Hepatocyte (in vitro differentiated cells): Measurements from ENCODE around the gene HCRT.
A peak's percentile ranks its signal among the peaks of the same experiment; 100 is the strongest.

Source experiments
- EZH2 ChIP-seq: fragments of 200-600 bp; sonication (generic); IDR thresholded peaks from 2 replicates; pipeline ENCODE4 v1.6.1; 2016; ENCODE audit warnings: antibody characterized with exemption, mild to moderate bottlenecking, borderline replicate concordance
- EZH2phosphoT487 ChIP-seq: fragments of 200-600 bp; sonication (generic); IDR thresholded peaks from one replicate; pipeline ENCODE4 v1.6.1; 2018; ENCODE audit warnings: antibody characterized with exemption, mild to moderate bottlenecking, low read depth, moderate library complexity; ENCODE audit not compliant: unreplicated experiment, severe bottlenecking
- TF ChIP-seq, protein P1 (sequence below): fragments of 200-600 bp; sonication (generic); IDR thresholded peaks from 2 replicates; pipeline ENCODE4 v1.5.1; 2016; ENCODE audit warnings: antibody characterized with exemption, mild to moderate bottlenecking; ENCODE audit not compliant: poor library complexity

- TF ChIP-seq, protein P1, sequence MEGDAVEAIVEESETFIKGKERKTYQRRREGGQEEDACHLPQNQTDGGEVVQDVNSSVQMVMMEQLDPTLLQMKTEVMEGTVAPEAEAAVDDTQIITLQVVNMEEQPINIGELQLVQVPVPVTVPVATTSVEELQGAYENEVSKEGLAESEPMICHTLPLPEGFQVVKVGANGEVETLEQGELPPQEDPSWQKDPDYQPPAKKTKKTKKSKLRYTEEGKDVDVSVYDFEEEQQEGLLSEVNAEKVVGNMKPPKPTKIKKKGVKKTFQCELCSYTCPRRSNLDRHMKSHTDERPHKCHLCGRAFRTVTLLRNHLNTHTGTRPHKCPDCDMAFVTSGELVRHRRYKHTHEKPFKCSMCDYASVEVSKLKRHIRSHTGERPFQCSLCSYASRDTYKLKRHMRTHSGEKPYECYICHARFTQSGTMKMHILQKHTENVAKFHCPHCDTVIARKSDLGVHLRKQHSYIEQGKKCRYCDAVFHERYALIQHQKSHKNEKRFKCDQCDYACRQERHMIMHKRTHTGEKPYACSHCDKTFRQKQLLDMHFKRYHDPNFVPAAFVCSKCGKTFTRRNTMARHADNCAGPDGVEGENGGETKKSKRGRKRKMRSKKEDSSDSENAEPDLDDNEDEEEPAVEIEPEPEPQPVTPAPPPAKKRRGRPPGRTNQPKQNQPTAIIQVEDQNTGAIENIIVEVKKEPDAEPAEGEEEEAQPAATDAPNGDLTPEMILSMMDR, result peak; percentile 70
- TF ChIP-seq EZH2phosphoT487, result no peak
- TF ChIP-seq EZH2, result no peak
These were observed 1.2 kb downstream of the HCRT start for GRCh38 chr17:42183741-42184711.
